HG02588 (cell line): ENCODE measurements around the gene CDKN2B.
"Not testable (repeated sequence)": the region's sequence is repeated elsewhere in the genome, so short reads cannot be mapped to it uniquely, and the experiment has no call there.

Source experiments
- ATAC-seq: cut with Tn5 transposase; IDR thresholded peaks from one replicate; pipeline ENCODE4 v1.9.1; 2021; ENCODE audit warnings: mild to moderate bottlenecking, moderate library complexity; ENCODE audit not compliant: unreplicated experiment

Gene CDKN2B

GRCh38 chr9:21969951-21970799, 38.9 kb downstream of the CDKN2B start:
- ATAC-seq, result no peak

DNA sequence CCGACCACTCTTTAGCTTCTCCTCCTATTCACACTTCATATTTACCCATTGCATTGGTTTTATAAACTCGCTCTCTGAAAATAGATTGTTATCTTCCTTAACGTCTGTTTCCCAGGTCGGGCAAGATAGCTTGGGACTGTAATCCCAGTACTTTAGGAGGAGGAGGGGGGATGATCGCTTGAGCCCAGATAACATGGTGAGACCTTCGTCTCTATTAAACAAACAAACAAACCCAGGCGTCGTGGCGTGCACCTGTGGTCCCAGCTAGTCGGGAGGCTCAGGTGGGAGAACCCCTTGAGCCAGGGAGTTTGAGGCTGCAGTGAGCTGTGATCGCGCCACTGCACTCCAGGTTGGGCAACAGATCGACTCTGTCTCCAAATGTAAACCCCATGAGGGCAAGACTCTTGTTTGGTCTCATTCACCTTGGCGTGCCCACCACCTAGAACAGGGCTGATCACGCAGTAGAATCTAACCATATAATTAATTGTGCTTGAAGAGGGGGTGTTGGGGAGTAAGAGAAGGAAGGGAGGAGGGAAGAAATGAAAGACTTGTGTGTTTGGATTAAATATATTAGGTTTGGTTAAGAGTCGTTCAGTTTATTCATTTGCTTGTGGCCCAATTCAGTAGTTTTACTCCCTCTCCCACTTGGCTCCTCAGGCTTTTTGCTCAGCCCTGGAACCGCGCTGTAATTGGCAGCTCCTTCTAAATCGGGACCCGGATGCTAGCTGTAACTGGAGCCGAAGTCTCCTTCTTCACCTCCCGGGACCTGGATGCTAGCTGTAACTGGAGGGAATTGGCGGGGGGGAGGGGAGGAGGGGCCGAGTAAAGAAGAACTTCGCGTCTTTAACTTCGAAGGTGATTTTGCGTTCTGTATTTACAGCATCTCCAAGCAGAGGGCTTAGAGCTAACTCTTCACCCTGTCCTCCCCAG, 39.8 kb downstream of the CDKN2B start:
- ATAC-seq, result no peak

DNA sequence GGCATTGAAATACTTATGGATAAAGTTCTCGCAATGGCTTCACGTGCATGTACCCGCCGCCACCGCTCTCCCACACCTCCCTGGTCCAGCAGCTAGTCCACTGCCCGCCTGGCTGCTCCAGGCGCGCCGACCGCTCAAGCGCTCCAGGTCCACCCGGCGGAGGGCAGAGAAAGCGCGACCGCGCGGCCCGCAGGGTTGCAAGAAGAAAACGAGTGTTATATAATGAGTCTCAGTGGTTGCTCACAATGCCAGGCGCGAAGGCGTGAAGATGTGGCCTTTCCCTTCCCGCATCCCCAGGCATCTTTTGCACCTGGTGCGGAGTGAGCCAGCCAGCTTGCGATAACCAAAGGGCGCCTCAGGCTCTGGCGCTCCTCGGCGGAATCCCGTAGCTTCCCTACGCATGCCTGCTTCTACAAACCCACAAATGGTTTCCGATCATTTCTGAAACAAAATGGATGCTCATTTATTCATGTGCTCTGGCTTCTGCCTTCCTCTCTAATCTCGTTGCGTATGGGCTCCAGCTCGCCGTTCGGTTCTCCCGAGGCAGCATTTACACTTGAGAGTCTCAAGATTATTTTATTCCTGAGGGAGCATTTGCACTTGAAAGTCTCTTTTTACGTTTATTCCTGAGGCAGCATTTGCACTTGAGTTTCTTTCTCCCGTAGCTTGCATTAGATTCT, 40.6 kb downstream of the CDKN2B start:
- ATAC-seq, result no peak

- ATAC-seq, result no peak
Observed at GRCh38 chr9:21967702-21968101, 41.4 kb downstream of the CDKN2B start.

DNA sequence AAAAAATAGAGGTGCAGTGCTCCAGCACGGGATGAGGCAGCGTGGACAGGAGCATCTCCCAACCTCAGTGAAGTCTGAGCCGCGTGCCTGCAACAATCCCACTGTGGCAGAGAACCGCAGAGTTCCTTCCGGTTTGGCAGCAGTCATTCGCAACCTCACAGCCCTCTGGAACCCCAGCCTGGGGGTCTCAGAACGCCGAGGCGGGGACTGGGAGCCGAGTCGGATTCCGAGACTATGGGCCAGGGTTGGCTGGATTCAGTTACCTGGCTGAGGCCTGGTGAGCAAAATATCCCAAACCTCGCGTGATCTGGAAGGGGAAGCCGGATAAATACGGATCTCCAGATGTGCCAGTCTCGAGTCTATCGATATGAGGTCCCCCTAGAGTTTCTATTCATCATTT, 41.9 kb downstream of the CDKN2B start:
- ATAC-seq, result no peak

- no peak for ATAC-seq
Observed at GRCh38 chr9:21966140-21966851, 42.8 kb downstream of the CDKN2B start.

- ATAC-seq, result peak; percentile 76
Observed at GRCh38 chr9:21965401-21965951, 43.6 kb downstream of the CDKN2B start.

- ATAC-seq, result peak; percentile 51
Observed at GRCh38 chr9:21964925-21965385, 44.1 kb downstream of the CDKN2B start.

- no peak for ATAC-seq
Observed at GRCh38 chr9:21961569-21961968, 47.5 kb downstream of the CDKN2B start.

GRCh38 chr9:21959268-21959667, 49.8 kb downstream of the CDKN2B start:
- ATAC-seq, result not testable (repeated sequence)

GRCh38 chr9:21958833-21959232, 50.3 kb downstream of the CDKN2B start:
- no peak for ATAC-seq
